Measurements from ENCODE around the gene ASAP3.

DNA sequence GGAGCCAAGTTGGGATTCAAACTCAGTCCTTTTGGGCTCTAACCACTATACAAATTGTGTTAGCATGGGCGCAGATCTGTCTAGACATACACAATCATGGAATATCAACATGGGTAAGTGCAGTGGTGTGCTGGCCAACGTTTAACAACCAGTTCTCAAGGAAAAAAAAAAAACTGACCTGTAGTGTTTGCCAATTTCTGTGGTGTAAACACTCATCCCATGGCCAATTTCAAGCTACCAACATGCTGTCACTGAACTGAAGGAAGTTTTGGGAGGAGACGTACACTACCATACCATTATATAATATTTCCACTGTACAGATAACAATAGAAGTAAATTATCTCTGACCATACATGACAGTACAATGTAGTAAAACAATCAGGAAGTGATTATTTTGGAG lies 62.6 kb downstream of the ASAP3 start:
- TF ChIP-seq, protein P1, sequence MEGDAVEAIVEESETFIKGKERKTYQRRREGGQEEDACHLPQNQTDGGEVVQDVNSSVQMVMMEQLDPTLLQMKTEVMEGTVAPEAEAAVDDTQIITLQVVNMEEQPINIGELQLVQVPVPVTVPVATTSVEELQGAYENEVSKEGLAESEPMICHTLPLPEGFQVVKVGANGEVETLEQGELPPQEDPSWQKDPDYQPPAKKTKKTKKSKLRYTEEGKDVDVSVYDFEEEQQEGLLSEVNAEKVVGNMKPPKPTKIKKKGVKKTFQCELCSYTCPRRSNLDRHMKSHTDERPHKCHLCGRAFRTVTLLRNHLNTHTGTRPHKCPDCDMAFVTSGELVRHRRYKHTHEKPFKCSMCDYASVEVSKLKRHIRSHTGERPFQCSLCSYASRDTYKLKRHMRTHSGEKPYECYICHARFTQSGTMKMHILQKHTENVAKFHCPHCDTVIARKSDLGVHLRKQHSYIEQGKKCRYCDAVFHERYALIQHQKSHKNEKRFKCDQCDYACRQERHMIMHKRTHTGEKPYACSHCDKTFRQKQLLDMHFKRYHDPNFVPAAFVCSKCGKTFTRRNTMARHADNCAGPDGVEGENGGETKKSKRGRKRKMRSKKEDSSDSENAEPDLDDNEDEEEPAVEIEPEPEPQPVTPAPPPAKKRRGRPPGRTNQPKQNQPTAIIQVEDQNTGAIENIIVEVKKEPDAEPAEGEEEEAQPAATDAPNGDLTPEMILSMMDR (IDR thresholded peaks at IDR 0.05) = no peak
- TF ChIP-seq POLR2A (IDR thresholded peaks at IDR 0.05) = no peak
